Breast epithelium (tissue), 4 donors: Measurements from ENCODE around the gene COTL1. TPM values are rescaled to one million over a fixed set of nuclear protein-coding genes. Genes with fewer than 3 reads are reported as not detected.

Experiments
- DNase-seq, 2 donors: peaks; one replicate each; pipeline ENCODE4 v3.0.0-alpha.2; 2019; ENCODE audit warnings: low spot score in 2 of 2
- H3K27ac ChIP-seq, 2 donors: fragments of 200-600 bp; sonication (generic) in 1 of 2; one replicate each; pipeline ENCODE4 v1.5.1; 2016 to 2019; ENCODE audit warnings: mild to moderate bottlenecking in 1 of 2
- H3K27me3 ChIP-seq, 2 donors: fragments of 200-600 bp; sonication (generic) in 1 of 2; one replicate each; pipeline versions ENCODE4 v1.5.1 to v1.6.0; 2017 to 2019; ENCODE audit warnings: control low read depth in 1 of 2, mild to moderate bottlenecking in 1 of 2
- H3K36me3 ChIP-seq: fragments of 200-600 bp; one replicate; pipeline ENCODE4 v1.5.1; 2019
- H3K4me1 ChIP-seq, 2 donors: fragments of 200-600 bp; sonication (generic); one replicate each; pipeline ENCODE4 v1.5.1; 2016 to 2019; ENCODE audit warnings: control low read depth in 1 of 2
- H3K4me3 ChIP-seq, 3 donors: fragments of 200-600 bp; sonication (generic); 1 replicate in 2 of 3; 2 replicates in 1 of 3; pipeline ENCODE4 v1.5.1; 2016 to 2019; ENCODE audit warnings: mild to moderate bottlenecking in 3 of 3, moderate library complexity in 2 of 3
- H3K9me3 ChIP-seq, 2 donors: fragments of 200-600 bp; sonication (generic) in 1 of 2; one replicate each; pipeline ENCODE4 v1.5.1; 2016 to 2019; ENCODE audit warnings: control low read depth in 1 of 2
- CTCF ChIP-seq, 3 donors: fragments of 450-650 bp; IDR thresholded peaks; one replicate each; pipeline ENCODE4 v1.5.1; 2016 to 2017; ENCODE audit warnings: antibody characterized with exemption in 3 of 3, mild to moderate bottlenecking in 3 of 3, moderate library complexity in 3 of 3
- POLR2A ChIP-seq: fragments of 450-650 bp; IDR thresholded peaks from one replicate; pipeline ENCODE4 v1.6.1; 2016; ENCODE audit warnings: antibody characterized with exemption, mild to moderate bottlenecking, moderate library complexity
- POLR2AphosphoS5 ChIP-seq, 3 donors: sonication (generic); formaldehyde crosslinking; IDR thresholded peaks; one replicate each; pipeline ENCODE4 v1.6.1; 2017; ENCODE audit warnings: antibody characterized with exemption in 3 of 3
- intact Hi-C: fragments of 100-400 bp; cut with DNase I; formaldehyde crosslinking; loops from one replicate; pipeline ENCODE4 v1.15.1; 2023; ENCODE audit warnings: low total_unique reads
- total RNA-seq, 3 donors: library from RNA; depleted of rRNA; stranded (reverse); fragments of >200 nt; gene quantifications; one replicate each; pipeline ENCODE4 v1.1.0, GENCODE V29; 2016

Gene COTL1
- total RNA-seq, 3 donors from 2014 or later, result 22.0 to 49.2 (median 44.6) TPM

- no peak overlapping the region for H3K4me3 ChIP-seq
- DNase-seq, result no peak
- intact Hi-C loops, result no loop called here
- no peaks in the 10 kb centered on the region for H3K4me1 ChIP-seq
- H3K9me3 ChIP-seq, result no peaks in the 10 kb centered on the region
- H3K27me3 ChIP-seq, result peaks cover 0 to 6% of the 10 kb centered on the region in 2 donors
- H3K27ac ChIP-seq, result no peak overlapping the region
- TF ChIP-seq POLR2A (no peak), POLR2AphosphoS5 (IDR thresholded peaks at IDR 0.05) (no peak), CTCF (IDR thresholded peaks at IDR 0.05) (no peak)
- H3K36me3 ChIP-seq, result no peaks in the 10 kb centered on the region
These were observed 70.3 kb downstream of the COTL1 start for GRCh38 chr16:84547546-84548061.

DNA sequence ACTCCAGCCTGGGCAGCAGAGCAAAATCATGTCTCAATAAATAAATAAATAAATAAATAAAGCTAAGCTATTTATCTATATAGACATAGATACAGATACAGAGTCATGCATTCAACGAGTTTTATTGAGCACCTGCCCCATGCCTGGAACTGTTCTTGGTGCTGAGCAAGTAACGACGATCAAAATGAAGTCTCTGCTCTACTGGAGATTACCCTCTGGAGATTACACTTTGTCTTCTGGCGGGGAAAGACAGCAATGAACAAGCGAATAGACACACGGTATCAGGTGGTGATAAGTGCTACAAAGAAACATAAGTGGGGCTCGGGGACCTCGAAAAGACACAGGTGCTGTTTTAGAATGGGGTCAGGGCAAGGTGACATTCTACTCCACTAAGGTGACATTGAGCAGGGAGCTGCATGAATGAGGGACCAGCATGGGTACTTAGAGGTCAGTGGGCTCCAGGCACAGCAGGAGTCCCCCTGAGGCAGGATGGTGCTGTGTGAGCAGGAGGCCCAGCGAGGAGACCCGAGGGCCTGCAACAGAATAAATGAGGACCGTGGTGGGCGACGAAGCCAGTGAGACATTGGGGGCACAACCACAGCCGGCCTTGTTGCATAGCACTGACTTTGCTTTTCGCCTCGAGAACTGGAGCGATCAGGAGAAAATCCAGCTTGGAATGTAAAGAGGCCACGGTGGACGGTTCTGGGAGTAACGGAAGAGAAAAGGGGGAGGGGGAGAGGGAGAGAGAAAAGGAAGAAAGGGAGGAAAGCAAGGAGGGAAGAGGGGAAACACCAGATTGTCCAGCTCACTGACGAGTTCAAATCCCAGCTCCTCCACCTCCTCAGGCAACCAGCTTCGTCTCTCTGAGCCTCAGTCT is 71.0 kb downstream of the COTL1 start:
- intact Hi-C loops, result no loop called here
- Histone ChIP-seq H3K36me3 (no peaks in the 10 kb centered on the region), H3K27me3 (peaks cover 0 to 6% of the 10 kb centered on the region in 2 donors), H3K27ac (no peak overlapping the region), H3K4me3 (no peak overlapping the region), H3K9me3 (no peaks in the 10 kb centered on the region), H3K4me1 (no peaks in the 10 kb centered on the region)
- TF ChIP-seq POLR2AphosphoS5 (IDR thresholded peaks at IDR 0.05), result no peak
- no peak for TF ChIP-seq CTCF (IDR thresholded peaks at IDR 0.05)
- TF ChIP-seq POLR2A, result no peak
- no peak for DNase-seq

- Histone ChIP-seq H3K4me3 (no peak overlapping the region), H3K9me3 (no peaks in the 10 kb centered on the region), H3K27me3 (peaks cover 0 to 6% of the 10 kb centered on the region in 2 donors), H3K27ac (no peak overlapping the region), H3K4me1 (no peaks in the 10 kb centered on the region), H3K36me3 (no peaks in the 10 kb centered on the region)
- intact Hi-C loops, result no loop called here
- TF ChIP-seq POLR2AphosphoS5 (IDR thresholded peaks at IDR 0.05) (no peak), CTCF (IDR thresholded peaks at IDR 0.05) (no peak), POLR2A (no peak)
- DNase-seq, result no peak
These were observed 72.7 kb downstream of the COTL1 start for GRCh38 chr16:84545114-84545737.

GRCh38 chr16:84544031-84544773 is 73.7 kb downstream of the COTL1 start:
- H3K9me3 ChIP-seq, result no peaks in the 10 kb centered on the region
- no peak overlapping the region for H3K4me3 ChIP-seq
- H3K4me1 ChIP-seq, result no peaks in the 10 kb centered on the region
- intact Hi-C loops, result no loop called here
- H3K27me3 ChIP-seq, result peaks cover 0 to 6% of the 10 kb centered on the region in 2 donors
- no peak overlapping the region for H3K27ac ChIP-seq
- TF ChIP-seq POLR2AphosphoS5 (IDR thresholded peaks at IDR 0.05) (no peak), POLR2A (no peak), CTCF (IDR thresholded peaks at IDR 0.05) (no peak)
- no peaks in the 10 kb centered on the region for H3K36me3 ChIP-seq
- no peak for DNase-seq
